ENCODE results near the gene ABO. TPM values are rescaled to one million over a fixed set of nuclear protein-coding genes. Genes with fewer than 3 reads are reported as not detected.

Gene ABO
- total RNA-seq, result 10 to 100 TPM in 2 of 5 donors, 1 to 10 TPM in 2, under 1 TPM in 1; 0.72 to 67.1 (median 4.8) TPM
- polyA plus RNA-seq, result 10 to 100 TPM in 1 of 3 donors, 1 to 10 TPM in 2; 1.6 to 11.0 (median 3.4) TPM
- long read RNA-seq, donor 1, result 0 reads
- long read RNA-seq, donor 2, full-length matches to known transcripts, result 1 of 1 reads
- long read RNA-seq, donor 2, partial matches to known transcripts, result 0 of 1 reads
- long read RNA-seq, donor 2, other reads (novel, unspliced or antisense), result 0 of 1 reads
- long read RNA-seq, donor 3, full-length matches to known transcripts, result 4 of 4 reads
- long read RNA-seq, donor 3, partial matches to known transcripts, result 0 of 4 reads
- long read RNA-seq, donor 3, other reads (novel, unspliced or antisense), result 0 of 4 reads
- long read RNA-seq, donor 4, result 0 reads
- long read RNA-seq, donor 5, result 0 reads
- long read RNA-seq, donor 6, full-length matches to known transcripts, result 15 of 15 reads
- long read RNA-seq, donor 6, partial matches to known transcripts, result 0 of 15 reads
- long read RNA-seq, donor 6, other reads (novel, unspliced or antisense), result 0 of 15 reads
- long read RNA-seq, donor 7, full-length matches to known transcripts, result 3 of 3 reads
- long read RNA-seq, donor 7, partial matches to known transcripts, result 0 of 3 reads
- long read RNA-seq, donor 7, other reads (novel, unspliced or antisense), result 0 of 3 reads
- long read RNA-seq, donor 8, partial matches to known transcripts, result 0 of 1 reads
- long read RNA-seq, donor 8, other reads (novel, unspliced or antisense), result 0 of 1 reads
- long read RNA-seq, donor 9, full-length matches to known transcripts, result 1 of 1 reads
- long read RNA-seq, donor 9, partial matches to known transcripts, result 0 of 1 reads
- long read RNA-seq, donor 9, other reads (novel, unspliced or antisense), result 0 of 1 reads
- long read RNA-seq, donor 10, full-length matches to known transcripts, result 2 of 2 reads
- long read RNA-seq, donor 10, partial matches to known transcripts, result 0 of 2 reads
- long read RNA-seq, donor 10, other reads (novel, unspliced or antisense), result 0 of 2 reads

DNA sequence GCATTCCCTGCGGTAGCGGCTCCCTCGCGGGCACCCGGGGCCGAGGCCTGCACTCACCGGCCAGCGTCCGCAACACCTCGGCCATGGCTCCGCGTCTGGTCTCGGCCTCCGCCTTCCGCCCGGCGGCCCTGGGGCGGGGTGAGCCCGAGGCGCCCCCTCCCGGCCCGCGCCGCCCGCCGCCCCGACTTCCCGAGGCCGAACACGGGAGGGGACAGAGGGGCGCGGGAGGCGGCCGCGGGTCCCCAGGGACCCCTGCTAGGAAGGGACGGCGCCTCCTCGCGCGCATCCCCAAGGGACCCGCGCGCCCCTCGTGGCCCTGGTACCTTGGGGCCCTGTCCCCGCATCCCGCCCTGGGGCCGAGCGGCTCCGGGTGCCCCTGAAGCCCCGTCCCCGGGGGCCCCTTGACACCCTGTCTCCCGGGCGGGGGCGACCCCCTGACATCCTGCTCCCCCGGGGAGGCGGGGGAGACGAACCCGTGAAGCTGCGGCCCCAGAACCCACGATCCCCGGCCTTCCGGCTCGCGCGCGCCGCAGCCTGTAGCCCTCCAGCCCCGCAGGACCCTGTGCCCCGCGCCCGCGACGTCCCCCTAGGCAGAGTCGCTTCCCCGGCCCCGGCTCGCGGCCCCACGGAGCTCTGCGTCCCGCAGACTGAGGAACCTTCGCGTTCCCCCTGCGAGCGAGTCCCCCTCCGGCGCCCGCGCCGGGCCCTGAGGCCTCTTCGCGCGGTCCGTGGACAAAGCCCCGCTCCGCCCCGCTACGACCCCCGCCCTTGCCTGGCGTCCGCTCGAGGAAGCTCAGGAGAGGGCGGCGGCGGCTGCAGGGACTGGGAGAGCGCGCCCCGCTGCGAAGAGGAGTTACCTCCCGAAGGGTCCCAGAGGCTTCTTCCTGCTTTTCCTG lies at the start of gene ABO:
Gene ABO (minus strand): TSS at position 97 of the 896 bp plus-strand sequence.
- Histone ChIP-seq H3K27me3 (peaks cover 0 to 83% (median 30%) of the 10 kb centered on the region in 3 donors), H3K4me1 (peaks cover 8 to 18% (median 13%) of the 10 kb centered on the region in 4 donors), H3K36me3 (no peaks in the 10 kb centered on the region), H3K27ac (peak within 1 kb of the TSS; percentile 35 to 80 (median 76)), H3K4me3 (peak within 1 kb of the TSS; percentile 46 to 64 (median 48)), H3K9me3 (peaks cover 0 to 15% (median 13%) of the 10 kb centered on the region in 4 donors)
- intact Hi-C loops (cut with DNase I; ENCODE audit: low total_unique reads), result no loop called here
- TF ChIP-seq CTCF (IDR thresholded peaks at IDR 0.05) (peak in 2 of 7 experiments; percentile 19 to 45), EP300 (IDR thresholded peaks at IDR 0.05) (no peak), POLR2AphosphoS5 (IDR thresholded peaks at IDR 0.05) (no peak), POLR2A (IDR thresholded peaks at IDR 0.05) (no peak)
- DNase-seq, result peak; percentile 50 to 70
- 0 to 7% (median 2%) methylated on average over 14 to 110 of the region's 110 CpGs for WGBS, 5 donors

GRCh38 chr9:133323991-133324703 lies 49.1 kb upstream of the ABO start:
- Histone ChIP-seq H3K4me1 (no peaks in the 10 kb centered on the region), H3K9me3 (no peaks in the 10 kb centered on the region), H3K36me3 (no peaks in the 10 kb centered on the region), H3K27ac (no peak overlapping the region), H3K27me3 (no peaks in the 10 kb centered on the region), H3K4me3 (no peak overlapping the region)
- DNase-seq, result no peak
- 80 to 86% (median 84%) methylated on average over 13 of the region's 13 CpGs for WGBS, 5 donors
- intact Hi-C loops (cut with DNase I; ENCODE audit: low total_unique reads), result no loop called here
- TF ChIP-seq EP300 (IDR thresholded peaks at IDR 0.05) (no peak), CTCF (IDR thresholded peaks at IDR 0.05) (no peak), POLR2A (IDR thresholded peaks at IDR 0.05) (no peak), POLR2AphosphoS5 (IDR thresholded peaks at IDR 0.05) (no peak)

GRCh38 chr9:133323211-133323610 lies 48.2 kb upstream of the ABO start:
- H3K36me3 ChIP-seq, result no peaks in the 10 kb centered on the region
- H3K9me3 ChIP-seq, result no peaks in the 10 kb centered on the region
- H3K4me3 ChIP-seq, result no peak overlapping the region
- H3K27me3 ChIP-seq, result no peaks in the 10 kb centered on the region
- intact Hi-C loops (cut with DNase I; ENCODE audit: low total_unique reads), result no loop called here
- H3K27ac ChIP-seq, result no peak overlapping the region
- no peak for TF ChIP-seq EP300 (IDR thresholded peaks at IDR 0.05)
- TF ChIP-seq CTCF (IDR thresholded peaks at IDR 0.05), result no peak
- no peak for TF ChIP-seq POLR2A (IDR thresholded peaks at IDR 0.05)
- TF ChIP-seq POLR2AphosphoS5 (IDR thresholded peaks at IDR 0.05), result no peak
- no peak for DNase-seq
- WGBS, 5 donors, result 73 to 90% (median 81%) methylated on average over 10 of the region's 10 CpGs
- H3K4me1 ChIP-seq, result no peaks in the 10 kb centered on the region
